ENCODE results near the gene GRB10.

Gene GRB10

GRCh38 chr7:50628434-50629084 lies 154.1 kb downstream of the GRB10 start:
- DNase-seq: no peak

GRCh38 chr7:50627824-50628361 lies 154.8 kb downstream of the GRB10 start:
- DNase-seq: no peak

GRCh38 chr7:50626286-50626685 lies 156.4 kb downstream of the GRB10 start:
- no peak for DNase-seq

- DNase-seq: no peak
Measured at GRCh38 chr7:50625360-50625759, 157.3 kb downstream of the GRB10 start.

GRCh38 chr7:50622821-50623220 lies 159.9 kb downstream of the GRB10 start:
- DNase-seq: no peak

- no peak for DNase-seq
Measured at GRCh38 chr7:50621973-50622490, 160.7 kb downstream of the GRB10 start.

GRCh38 chr7:50621206-50621605 lies 161.5 kb downstream of the GRB10 start:
- DNase-seq: no peak

DNA sequence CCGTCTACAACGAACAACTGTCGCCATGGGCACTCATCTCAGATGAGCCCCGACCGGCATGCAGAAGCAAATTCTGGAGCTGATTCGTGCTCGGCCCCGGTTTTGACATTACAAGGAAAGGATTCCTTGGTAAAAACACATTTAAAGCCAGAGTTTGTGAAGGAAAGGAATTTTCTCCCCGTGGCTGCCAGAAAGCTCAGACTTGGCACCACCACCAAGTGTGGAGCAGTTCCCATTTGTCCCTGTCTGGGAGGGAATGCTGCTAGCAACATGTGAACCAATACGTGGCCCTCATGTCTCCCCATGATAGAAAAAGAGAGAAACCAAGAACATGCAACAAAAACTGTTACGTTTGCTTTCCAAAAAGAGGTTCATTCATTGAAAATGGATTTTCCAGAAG lies 162.3 kb downstream of the GRB10 start:
- DNase-seq: no peak

- DNase-seq: no peak
Measured at GRCh38 chr7:50619684-50620083, 163.0 kb downstream of the GRB10 start.

DNA sequence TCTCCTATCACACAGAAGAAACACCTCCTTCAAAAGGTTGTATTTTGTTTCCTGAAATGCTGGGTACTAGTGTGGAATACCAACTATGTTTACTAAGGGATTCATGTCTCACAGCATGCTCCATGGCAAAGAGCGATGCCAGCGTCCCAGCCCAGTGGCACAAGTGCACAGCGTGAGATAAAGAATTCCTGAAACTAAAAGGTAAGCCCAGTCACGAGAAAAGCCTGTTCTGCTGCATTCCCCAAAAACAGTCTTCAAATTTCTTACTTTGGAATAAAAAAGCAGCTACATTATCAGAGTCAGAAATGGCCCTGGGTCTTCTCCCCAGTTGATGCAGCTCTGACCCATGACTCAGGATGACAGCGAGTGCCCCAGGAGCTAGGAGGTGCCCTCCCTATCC lies 164.4 kb downstream of the GRB10 start:
- DNase-seq: no peak

DNA sequence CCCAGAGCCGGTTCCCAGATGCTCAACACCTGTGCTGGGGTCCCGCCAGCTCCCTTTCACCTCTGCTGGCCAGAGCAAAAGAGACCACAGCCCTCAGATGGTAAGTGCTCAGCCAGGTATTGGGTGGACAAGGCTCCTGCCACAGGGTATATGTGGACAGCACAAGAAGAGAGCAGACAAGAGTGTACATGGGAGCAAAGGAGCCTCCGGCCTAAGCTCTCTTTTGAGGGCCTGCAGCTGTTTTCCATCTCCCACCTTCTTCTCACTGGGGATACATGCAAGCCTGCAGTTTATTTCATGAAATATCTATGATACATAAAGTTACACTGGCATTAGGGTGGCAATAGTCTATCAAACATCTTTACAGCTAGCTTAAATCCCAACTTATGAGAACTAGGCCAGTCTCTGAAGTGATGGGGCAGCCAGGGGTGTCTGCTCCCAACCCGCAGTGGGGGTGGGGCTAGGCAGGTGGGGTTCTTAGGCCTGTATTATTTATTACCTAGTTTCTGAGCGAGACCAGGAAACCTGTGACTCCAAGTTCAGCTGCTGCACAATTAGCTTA lies 167.1 kb downstream of the GRB10 start:
- no peak for DNase-seq

- DNase-seq: no peak
Measured at GRCh38 chr7:50614721-50615518, 167.8 kb downstream of the GRB10 start.

DNA sequence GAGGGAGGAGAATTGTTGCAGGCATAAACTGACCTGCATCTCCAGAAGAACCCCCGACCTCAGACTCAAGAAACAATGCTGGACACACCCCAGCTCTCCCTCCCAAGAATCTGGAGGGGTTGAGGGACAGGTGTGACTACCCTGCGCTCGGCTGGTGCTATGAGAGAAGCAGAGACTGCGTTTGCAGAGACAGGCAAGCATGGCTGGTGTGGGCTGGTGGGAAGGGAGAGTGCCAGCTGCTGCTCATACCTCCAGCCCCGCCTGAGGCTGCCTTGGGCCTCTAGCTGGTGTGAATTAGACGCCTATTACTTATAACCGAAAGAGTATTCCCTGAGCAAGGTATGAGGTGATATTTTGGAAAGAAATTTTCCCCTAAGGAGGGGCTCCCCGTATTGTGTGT lies 169.2 kb downstream of the GRB10 start:
- no peak for DNase-seq

GRCh38 chr7:50612704-50613103 lies 170.0 kb downstream of the GRB10 start:
- DNase-seq: no peak

GRCh38 chr7:50610521-50611277 lies 172.0 kb downstream of the GRB10 start:
- no peak for DNase-seq

DNA sequence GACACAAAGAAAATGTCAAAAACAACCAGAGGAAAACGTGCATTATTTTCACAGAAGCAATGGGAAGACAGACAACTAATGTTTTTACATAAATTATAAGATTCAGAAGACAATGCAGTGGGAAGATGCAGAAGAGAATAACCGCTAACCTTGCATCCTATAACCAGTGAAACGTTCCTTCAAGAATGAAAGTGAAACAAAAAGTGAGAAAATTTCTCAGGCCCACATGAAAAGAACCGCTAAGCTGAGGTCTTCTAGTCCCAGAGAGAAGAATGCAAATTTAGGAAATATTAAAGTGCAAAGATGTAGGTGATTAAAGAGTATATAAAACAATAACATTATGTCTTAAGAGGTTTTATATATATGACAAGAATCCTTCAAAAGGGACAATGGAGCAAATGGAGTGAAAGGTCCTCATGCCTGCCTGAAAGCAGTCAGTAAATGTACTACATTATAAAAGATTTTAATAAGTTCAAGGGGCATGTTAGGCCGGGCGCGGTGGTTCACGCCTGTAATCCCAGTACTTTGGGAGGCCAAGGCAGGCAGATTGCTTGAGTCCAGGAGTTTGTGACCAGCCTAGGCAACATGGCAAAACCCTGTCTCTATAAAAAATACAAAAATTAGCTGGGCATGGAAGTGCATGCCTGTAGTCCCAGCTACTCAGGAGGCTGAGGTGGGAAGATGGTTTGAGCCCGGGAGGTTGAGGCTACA lies 174.3 kb downstream of the GRB10 start:
- DNase-seq: no peak

DNA sequence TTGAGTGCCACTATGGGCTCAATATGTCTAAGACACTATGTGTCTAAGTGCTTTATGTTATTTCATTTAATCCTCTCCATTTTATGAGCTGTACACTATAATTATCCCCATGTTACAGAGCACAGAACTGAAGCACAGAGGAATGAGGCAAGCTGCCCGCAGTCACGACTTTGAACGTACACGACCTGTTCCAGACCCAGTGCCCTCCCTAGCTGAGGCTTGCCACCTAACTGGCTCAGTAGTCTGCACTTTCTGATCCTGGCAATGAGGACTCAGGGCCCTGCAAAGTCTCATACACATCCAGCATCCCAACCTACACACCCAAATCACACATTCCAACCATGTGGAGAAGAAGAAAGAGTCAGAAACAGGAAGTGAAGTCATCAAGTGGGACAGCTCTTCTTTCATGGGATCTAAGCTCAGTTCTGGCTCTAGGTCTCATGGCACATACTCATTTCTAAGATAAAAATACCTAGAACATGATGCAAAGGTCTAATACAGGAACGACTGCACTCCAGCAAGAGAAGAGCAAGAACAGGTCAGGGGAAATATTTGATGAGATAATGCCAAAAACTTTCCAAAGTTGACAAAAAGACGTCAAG lies 175.1 kb downstream of the GRB10 start:
- no peak for DNase-seq

- no peak for DNase-seq
Measured at GRCh38 chr7:50605059-50605458, 177.6 kb downstream of the GRB10 start.

DNA sequence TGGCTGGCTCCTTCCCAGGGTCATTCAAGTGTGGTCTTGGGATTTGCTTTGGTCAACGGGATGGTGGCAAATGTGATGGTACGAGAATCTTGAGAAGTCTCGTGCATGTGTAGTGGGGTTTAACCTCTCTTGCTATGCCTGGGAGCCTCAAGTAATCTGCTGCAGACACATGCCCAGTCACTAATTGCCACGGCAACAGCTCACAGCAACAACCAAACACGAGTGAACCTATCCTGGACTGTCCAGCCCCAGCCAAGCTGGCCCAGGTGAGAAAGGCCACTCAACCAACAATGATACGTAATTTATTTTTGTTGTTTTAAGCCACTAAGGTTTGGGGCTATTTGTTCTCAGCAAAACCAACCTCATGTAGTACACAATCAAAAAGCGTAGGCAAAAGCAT lies 179.4 kb downstream of the GRB10 start:
- no peak for DNase-seq

DNA sequence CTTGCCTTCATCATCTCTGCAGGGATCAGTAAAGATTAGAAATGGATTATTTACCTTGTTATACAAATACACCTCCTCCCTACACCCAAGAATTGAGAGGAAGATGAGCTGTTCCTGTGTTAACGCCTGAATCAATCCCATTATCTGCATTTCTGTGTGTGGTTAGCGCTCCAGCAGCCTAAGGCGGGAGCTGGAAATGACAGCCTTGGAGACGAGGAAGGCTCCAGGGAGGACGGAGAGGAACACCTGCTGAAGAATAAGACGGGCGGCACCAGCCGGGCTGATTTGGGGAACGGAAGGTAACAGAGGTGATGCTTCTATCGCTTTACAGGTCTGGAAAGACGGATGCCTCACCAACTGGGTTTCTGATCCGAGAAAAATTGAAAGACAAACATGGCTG lies 183.3 kb downstream of the GRB10 start:
- DNase-seq: no peak

GRCh38 chr7:50598460-50599343 lies 184.0 kb downstream of the GRB10 start:
- no peak for DNase-seq
